ENCODE data around the gene ARHGDIA. TPM values are rescaled to one million over a fixed set of nuclear protein-coding genes. Genes with fewer than 3 reads are reported as not detected.

The ARHGDIA gene
- total and polyA plus RNA-seq, 2 of the 8 experiments (the other 6 are each of a cell fraction or from before 2014, with no cell fraction given), result 62.4 to 217 TPM

DNA sequence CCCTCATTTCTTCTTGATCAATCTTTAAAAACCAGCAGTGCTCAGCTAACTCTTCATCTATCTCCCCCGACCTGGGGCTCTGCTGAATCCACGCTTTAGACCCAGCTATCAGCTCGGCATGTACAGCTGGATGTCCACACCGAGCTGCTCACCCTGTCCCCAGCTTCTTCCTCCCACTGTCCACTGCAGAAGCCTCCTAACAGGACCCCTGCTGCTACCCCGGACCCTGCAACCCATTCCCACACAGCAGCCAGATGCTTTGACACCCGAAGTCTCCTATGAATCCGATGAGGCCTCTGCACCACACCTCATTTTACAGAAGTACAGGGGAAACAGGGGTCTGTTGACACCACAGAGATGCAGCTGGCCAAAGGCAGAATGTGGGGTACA is 53.4 kb downstream of the ARHGDIA start:
- Histone ChIP-seq H2AK5ac (ENCODE audit: low read depth, low read length) (no peak overlapping the region), H2BK120ac (replicated peaks; ENCODE audit: low read depth, low read length) (no peak overlapping the region), H3K23ac (ENCODE audit: insufficient read length) (no peak overlapping the region), H3K9ac (replicated peaks in 1 of 4; ENCODE audit: extremely low read depth in 1 of 4, low read depth in 3 of 4, low read length in 3 of 4) (no peak overlapping the region), H2AFZ (ENCODE audit: low read length) (no peak overlapping the region), H4K5ac (ENCODE audit: insufficient read length, low read depth, low read length) (no peak overlapping the region), H2BK20ac (ENCODE audit: low read length) (no peak overlapping the region), H4K91ac (replicated peaks; ENCODE audit: insufficient read length, low read length) (no peak overlapping the region), H3K4me3 (ENCODE audit: extremely low read depth in 1 of 4, insufficient read depth in 2 of 4, low read depth in 3 of 4, low read length in 4 of 4) (no peak overlapping the region), H3K18ac (ENCODE audit: extremely low read depth, low read length) (no peak overlapping the region), H2BK12ac (ENCODE audit: low read depth, low read length) (no peak overlapping the region), H3K27ac (ENCODE audit: low read depth, low read length) (no peak overlapping the region), H2BK5ac (ENCODE audit: low read depth, low read length) (no peak overlapping the region), H3K23me2 (ENCODE audit: low read depth, low read length) (no peaks in the 10 kb centered on the region), H2BK15ac (ENCODE audit: low read length) (no peak overlapping the region), H3K4me2 (ENCODE audit: insufficient read depth in 1 of 2, low read depth in 2 of 2, low read length in 2 of 2) (no peak overlapping the region), H3K9me3 (ENCODE audit: insufficient read depth in 2 of 2, low read depth in 1 of 2, low read length in 1 of 2) (no peaks in the 10 kb centered on the region), H4K20me1 (replicated peaks in 1 of 2; ENCODE audit: control insufficient read depth in 1 of 2, insufficient read depth in 2 of 2, low read length in 2 of 2) (peaks cover 0 to 1% of the 10 kb centered on the region in 2 experiments), H3K79me1 (ENCODE audit: low read depth, low read length) (no peaks in the 10 kb centered on the region), H3K56ac (replicated peaks; ENCODE audit: insufficient read length, low read depth, low read length) (no peak overlapping the region), H3K27me3 (replicated peaks in 1 of 4; ENCODE audit: control insufficient read depth in 3 of 4, extremely low read depth in 1 of 4, insufficient read depth in 3 of 4, low read length in 3 of 4) (no peaks in the 10 kb centered on the region), H3K14ac (ENCODE audit: insufficient read length) (no peak overlapping the region), H3K79me2 (ENCODE audit: control insufficient read depth in 1 of 2, insufficient read depth in 2 of 2, low read length in 2 of 2) (no peaks in the 10 kb centered on the region), H4K8ac (ENCODE audit: extremely low read depth, insufficient read depth, low read length) (no peak overlapping the region; the same call in 1 of the 2 replicates), H3K36me3 (ENCODE audit: control insufficient read depth in 2 of 4, insufficient read depth in 4 of 4, low read length in 3 of 4) (no peaks in the 10 kb centered on the region), H3K4ac (replicated peaks; ENCODE audit: insufficient read length, low read depth, low read length) (no peak overlapping the region), H3K4me1 (replicated peaks in 1 of 4; ENCODE audit: control insufficient read depth in 3 of 4, insufficient read depth in 4 of 4, low read length in 3 of 4) (peaks cover 0 to 7% (median 3%) of the 10 kb centered on the region in 4 experiments; a peak in 4 of 7 replicates)
- WGBS, 2 experiments (ENCODE audit: extremely low coverage in 1 of 2, insufficient coverage in 1 of 2, insufficient read length in 1 of 2, insufficient replicate concordance in 2 of 2, low coverage in 1 of 2, low lambda C conversion rate in 2 of 2, missing lambda C conversion rate in 1 of 2), result 78% methylated on average over 7 of the region's 7 CpGs; no CpG with 5 or more reads in 1 of the 2 experiments
- POLR2A ChIA-PET (ENCODE audit: partially characterized antibody), result interaction anchor here (0.7 to 1.8 kb wide), 6 partner anchors 8 to 86 kb away, joined by 3 to 13 read pairs (median 4); no protein-coding TSS in a partner anchor
- no peak for FAIRE-seq
- no peak for DNase-seq (ENCODE audit: low read depth in 1 of 2, low spot score in 2 of 2)
- CTCF ChIA-PET (ENCODE audit: partially characterized antibody), result interaction anchor here (0.8 to 1.4 kb wide), 7 partner anchors 9 to 116 kb away, joined by 3 to 9 read pairs (median 5); no protein-coding TSS in a partner anchor
- TF ChIP-seq TBP (IDR thresholded peaks at IDR 0.05; ENCODE audit: low read depth, low read length), result no peak
- TF ChIP-seq RFX5 (IDR thresholded peaks at IDR 0.05; ENCODE audit: borderline replicate concordance, low read depth, low read length), result no peak
- TF ChIP-seq, protein P1, sequence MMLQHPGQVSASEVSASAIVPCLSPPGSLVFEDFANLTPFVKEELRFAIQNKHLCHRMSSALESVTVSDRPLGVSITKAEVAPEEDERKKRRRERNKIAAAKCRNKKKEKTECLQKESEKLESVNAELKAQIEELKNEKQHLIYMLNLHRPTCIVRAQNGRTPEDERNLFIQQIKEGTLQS (IDR thresholded peaks at IDR 0.05; ENCODE audit: insufficient read depth, low read depth, low read length), result no peak
- no peak for TF ChIP-seq POLR2A (IDR thresholded peaks at IDR 0.05; ENCODE audit: control extremely low read depth in 1 of 2, low read depth in 2 of 2, low read length in 2 of 2)
- TF ChIP-seq BRCA1 (IDR thresholded peaks at IDR 0.05; ENCODE audit: low read depth, low read length), result no peak
- no peak for TF ChIP-seq SP4 (IDR thresholded peaks at IDR 0.05; ENCODE audit: low read length)
